Astrocyte (in vitro differentiated cells and primary cell): Measurements from ENCODE around the gene ZNF862.

Source experiments
- EZH2 ChIP-seq: IDR thresholded peaks from 2 replicates; pipeline ENCODE4 v1.6.1; 2012; ENCODE audit warnings: mild to moderate bottlenecking, low read length, inconsistent platforms; ENCODE audit not compliant: insufficient read depth
- TF ChIP-seq, protein P1 (sequence below): IDR thresholded peaks from 2 replicates; pipeline ENCODE4 v1.5.1; 2011; ENCODE audit warnings: low read depth, mild to moderate bottlenecking, inconsistent platforms, low read length, moderate library complexity; ENCODE audit not compliant: insufficient read depth

DNA sequence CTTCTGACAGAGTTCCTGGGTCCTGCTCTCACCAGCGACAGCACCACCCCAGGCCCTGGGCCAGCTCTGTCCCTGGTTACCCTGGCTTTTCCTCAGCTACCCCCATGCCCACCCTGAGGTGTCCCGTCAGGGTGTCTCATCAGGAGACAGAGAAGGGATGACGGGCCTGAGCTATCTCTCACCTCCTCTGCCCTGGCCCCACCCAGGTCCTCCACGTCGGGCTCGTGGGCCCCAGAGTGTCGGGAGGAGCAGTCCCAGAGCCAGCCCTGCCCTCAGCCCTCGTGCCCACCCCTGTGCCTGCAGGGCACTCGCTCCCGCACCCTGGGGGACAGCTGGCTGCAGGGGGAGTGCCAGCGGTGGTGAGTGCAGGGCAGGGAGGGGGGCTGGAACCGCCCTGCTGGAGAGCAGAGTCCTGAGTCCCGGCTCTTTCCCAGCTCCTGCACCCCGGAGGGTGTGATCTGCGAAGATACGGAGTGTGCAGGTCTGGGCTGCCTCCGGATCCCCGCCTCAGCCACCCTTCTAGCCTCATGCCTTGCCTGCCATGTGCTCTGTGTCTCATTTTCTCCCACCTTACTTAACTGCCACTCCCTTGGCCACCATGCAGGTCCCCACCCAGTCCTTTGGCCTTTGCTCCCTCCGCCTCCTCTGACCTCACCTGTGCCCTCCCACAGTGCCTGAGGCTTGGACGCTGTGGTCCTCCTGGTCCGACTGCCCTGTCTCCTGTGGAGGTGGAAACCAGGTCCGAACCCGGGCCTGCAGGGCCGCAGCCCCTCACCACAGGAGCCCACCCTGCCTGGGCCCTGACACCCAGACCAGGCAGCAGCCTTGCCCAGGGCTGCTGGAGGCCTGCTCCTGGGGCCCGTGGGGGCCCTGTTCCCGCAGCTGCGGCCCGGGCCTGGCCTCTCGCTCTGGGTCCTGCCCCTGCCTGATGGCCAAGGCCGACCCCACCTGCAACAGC lies 16.7 kb upstream of the ZNF862 start:
- TF ChIP-seq, protein P1, sequence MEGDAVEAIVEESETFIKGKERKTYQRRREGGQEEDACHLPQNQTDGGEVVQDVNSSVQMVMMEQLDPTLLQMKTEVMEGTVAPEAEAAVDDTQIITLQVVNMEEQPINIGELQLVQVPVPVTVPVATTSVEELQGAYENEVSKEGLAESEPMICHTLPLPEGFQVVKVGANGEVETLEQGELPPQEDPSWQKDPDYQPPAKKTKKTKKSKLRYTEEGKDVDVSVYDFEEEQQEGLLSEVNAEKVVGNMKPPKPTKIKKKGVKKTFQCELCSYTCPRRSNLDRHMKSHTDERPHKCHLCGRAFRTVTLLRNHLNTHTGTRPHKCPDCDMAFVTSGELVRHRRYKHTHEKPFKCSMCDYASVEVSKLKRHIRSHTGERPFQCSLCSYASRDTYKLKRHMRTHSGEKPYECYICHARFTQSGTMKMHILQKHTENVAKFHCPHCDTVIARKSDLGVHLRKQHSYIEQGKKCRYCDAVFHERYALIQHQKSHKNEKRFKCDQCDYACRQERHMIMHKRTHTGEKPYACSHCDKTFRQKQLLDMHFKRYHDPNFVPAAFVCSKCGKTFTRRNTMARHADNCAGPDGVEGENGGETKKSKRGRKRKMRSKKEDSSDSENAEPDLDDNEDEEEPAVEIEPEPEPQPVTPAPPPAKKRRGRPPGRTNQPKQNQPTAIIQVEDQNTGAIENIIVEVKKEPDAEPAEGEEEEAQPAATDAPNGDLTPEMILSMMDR, result no peak
- no peak for TF ChIP-seq EZH2
